Transverse colon (tissue), 4 donors: ENCODE measurements around the gene TNRC6A. TPM values are rescaled to one million over a fixed set of nuclear protein-coding genes. Genes with fewer than 3 reads are reported as not detected.
"Not testable (repeated sequence)": the region's sequence is repeated elsewhere in the genome, so short reads cannot be mapped to it uniquely, and the experiment has no call there.

ENCODE experiments used
- DNase-seq: peaks from one replicate; pipeline ENCODE4 v3.0.0-alpha.2; 2019
- H3K27ac ChIP-seq, 4 donors: fragments of 200-600 bp; sonication (generic); 2 replicates each; pipeline ENCODE4 v1.5.1; 2016 to 2018; ENCODE audit warnings: inconsistent platforms in 4 of 4
- H3K27me3 ChIP-seq: fragments of 200-600 bp; sonication (generic); 2 replicates; pipeline ENCODE4 v1.5.1; 2017; ENCODE audit warnings: inconsistent platforms
- H3K36me3 ChIP-seq, 4 donors: fragments of 200-600 bp; sonication (generic); 2 replicates each; pipeline ENCODE4 v1.5.1; 2017 to 2019; ENCODE audit warnings: inconsistent platforms in 4 of 4
- H3K4me1 ChIP-seq, 4 donors: fragments of 200-600 bp; sonication (generic); 2 replicates each; pipeline ENCODE4 v1.5.1; 2017 to 2020; ENCODE audit warnings: inconsistent platforms in 4 of 4
- H3K4me3 ChIP-seq, 4 donors: fragments of 200-600 bp; sonication (generic); 1 replicate in 1 of 4; 2 replicates in 3 of 4; pipeline versions ENCODE4 v1.5.1 to v1.6.1; 2017 to 2019; ENCODE audit warnings: inconsistent platforms in 4 of 4
- H3K9me3 ChIP-seq, 2 donors: fragments of 200-600 bp; sonication (generic); 2 replicates each; pipeline ENCODE4 v1.5.1; 2017 to 2019; ENCODE audit warnings: inconsistent platforms in 2 of 2
- CTCF ChIP-seq, 5 experiments: fragments of 200-600 bp in 3 of 5; fragments of 450-650 bp in 2 of 5; sonication (generic) in 3 of 5; IDR thresholded peaks; 1 replicate in 2 of 5; 2 replicates in 3 of 5; pipeline ENCODE4 v1.5.1; 2016 to 2017; ENCODE audit warnings: antibody characterized with exemption in 5 of 5, inconsistent platforms in 3 of 5, mild to moderate bottlenecking in 2 of 5, moderate library complexity in 1 of 5
- EP300 ChIP-seq: sonication (generic); formaldehyde crosslinking; IDR thresholded peaks from one replicate; pipeline ENCODE4 v1.6.1; 2017; ENCODE audit warnings: antibody characterized with exemption, low read depth
- POLR2A ChIP-seq: fragments of 450-650 bp; IDR thresholded peaks from one replicate; pipeline ENCODE4 v1.6.1; 2016; ENCODE audit warnings: antibody characterized with exemption, mild to moderate bottlenecking, moderate library complexity
- POLR2AphosphoS5 ChIP-seq, 3 donors: sonication (generic); formaldehyde crosslinking; IDR thresholded peaks; one replicate each; pipeline ENCODE4 v1.6.1; 2016; ENCODE audit warnings: antibody characterized with exemption in 3 of 3
- WGBS, 2 donors: methylation state at CpG; one replicate each; pipeline ENCODE4 v1.1.5; 2018; ENCODE audit warnings: low coverage in 1 of 2; 5-methylcytosine and 5-hydroxymethylcytosine counted together
- in situ Hi-C, 4 donors: fragments of 200-750 bp; cut with MboI; loops; one replicate each; pipeline versions ENCODE4 v1.15.0 to v1.15.1; 2017; ENCODE audit warnings: low sequenced_read_pairs in 3 of 4, low pct_ligation_motif_present in 1 of 4, low pct_unique_long_range_greater_than_20kb in 1 of 4
- intact Hi-C: fragments of 100-400 bp; cut with DNase I; formaldehyde crosslinking; loops from one replicate; pipeline ENCODE4 v1.15.1; 2023; ENCODE audit warnings: low total_unique reads
- total RNA-seq, 4 donors: library from RNA; depleted of rRNA; stranded (reverse); fragments of >200 nt; gene quantifications; one replicate each; pipeline ENCODE4 v1.1.0, GENCODE V29; 2016

Gene TNRC6A
- total RNA-seq, 4 donors from 2014 or later: 48.2 to 77.2 (median 54.8) TPM

DNA sequence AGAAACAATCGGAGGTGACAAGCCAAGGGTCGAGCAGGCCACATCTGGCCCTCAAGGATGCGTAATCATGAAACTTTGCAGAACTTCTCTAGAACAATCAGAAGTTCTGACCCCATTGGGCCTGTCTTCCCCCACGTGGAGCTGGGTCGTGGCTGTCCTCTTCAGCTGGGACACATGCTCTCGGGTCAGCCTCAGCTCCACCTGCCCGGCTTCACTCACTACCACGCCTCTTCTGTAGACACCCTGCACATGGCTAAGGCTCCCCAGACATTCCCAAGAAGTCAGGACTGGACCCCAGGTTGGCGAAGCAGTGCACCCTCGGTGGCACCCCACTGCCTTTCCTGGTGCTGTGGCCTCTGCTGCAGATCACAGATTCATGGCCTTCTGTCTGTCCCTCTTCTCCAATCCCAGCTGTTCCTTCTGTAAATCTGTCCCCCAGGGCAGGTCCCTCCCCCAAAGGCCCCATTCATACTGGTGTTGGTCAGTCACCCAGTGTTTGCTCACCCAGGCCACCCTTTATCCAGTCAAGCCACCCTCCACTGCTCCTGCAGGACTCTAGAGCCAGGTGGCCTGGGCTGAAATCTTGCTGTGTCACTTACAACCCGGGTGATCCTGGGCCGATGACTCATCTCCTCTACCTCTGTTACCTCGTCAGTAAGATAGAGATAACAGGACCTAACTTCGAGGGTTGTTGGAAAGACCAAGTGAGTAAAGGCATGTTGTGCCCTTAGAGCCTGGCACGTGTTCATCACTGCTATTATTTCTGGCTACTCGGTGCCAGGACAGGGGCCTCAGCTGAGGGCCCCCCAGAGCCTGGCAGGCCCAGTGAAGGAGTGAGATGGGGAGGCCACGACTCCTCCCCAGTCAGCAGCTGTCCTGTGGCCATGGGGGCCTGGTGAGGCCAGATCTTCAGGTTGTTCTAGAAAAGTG, 114.9 kb downstream of the TNRC6A start:
- 83 to 96% methylated on average over 5 to 17 of the region's 17 CpGs for WGBS, 2 donors
- intact Hi-C loops: no loop called here
- no peak for TF ChIP-seq EP300
- in situ Hi-C loops: no loop called here
- Histone ChIP-seq H3K9me3 (no peaks in the 10 kb centered on the region), H3K4me3 (no peak overlapping the region), H3K27me3 (no peaks in the 10 kb centered on the region), H3K36me3 (no peaks in the 10 kb centered on the region), H3K27ac (no peak overlapping the region), H3K4me1 (peaks cover 0 to 8% (median 3%) of the 10 kb centered on the region in 4 donors)
- peak; percentile 36 for DNase-seq

DNA sequence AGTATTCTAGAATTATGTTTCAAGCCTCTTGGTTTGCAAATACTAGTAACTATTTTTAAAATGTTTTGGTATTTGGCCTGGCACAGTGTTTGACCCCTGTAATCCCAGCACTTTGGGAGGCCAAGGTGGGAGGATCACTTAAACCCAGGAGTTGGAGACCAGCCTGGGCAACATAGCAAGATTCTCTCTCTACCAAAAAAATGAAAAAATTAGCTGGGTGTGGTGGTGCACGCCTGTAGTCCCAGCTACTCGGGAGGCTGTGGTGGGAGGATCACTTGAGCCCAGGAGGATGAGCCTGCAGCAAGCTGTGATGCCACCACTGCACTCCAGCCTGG, 115.5 kb downstream of the TNRC6A start:
- DNase-seq, H3K9me3 ChIP-seq, H3K36me3 ChIP-seq, in situ Hi-C loops, H3K27me3 ChIP-seq, H3K4me3 ChIP-seq, H3K4me1 ChIP-seq, intact Hi-C loops, H3K27ac ChIP-seq: not testable (repeated sequence)
- WGBS, 2 donors: 98% methylated on average over 2 of the region's 2 CpGs; no CpG with 5 or more reads in 1 of the 2 donors

GRCh38 chr16:24845726-24846547, 116.5 kb downstream of the TNRC6A start, which contains the start of gene SLC5A11:
SLC5A11 (plus strand) TSS chr16:24845963; CDS start chr16:24858644, 12,681 bp downstream.
- Histone ChIP-seq H3K4me3 (no peak within 1 kb of the TSS), H3K4me1 (peaks cover 0 to 5% (median 0%) of the 10 kb centered on the region in 4 donors), H3K36me3 (no peaks in the 10 kb centered on the region), H3K27me3 (no peaks in the 10 kb centered on the region), H3K9me3 (no peaks in the 10 kb centered on the region), H3K27ac (no peak within 1 kb of the TSS)
- in situ Hi-C loops (no loop called here), intact Hi-C loops (no loop called here)
- peak; percentile 25 for DNase-seq
- 67% methylated on average over 18 of the region's 21 CpGs; no CpG with 5 or more reads in 1 of the 2 donors for WGBS, 2 donors
- no peak for TF ChIP-seq EP300
- no peak for TF ChIP-seq POLR2A
- no peak for TF ChIP-seq POLR2AphosphoS5 (IDR thresholded peaks at IDR 0.05)
- no peak for TF ChIP-seq CTCF (IDR thresholded peaks at IDR 0.05)

- 20 to 57% methylated on average over 1 to 8 of the region's 8 CpGs for WGBS, 2 donors
- no peak for TF ChIP-seq POLR2AphosphoS5 (IDR thresholded peaks at IDR 0.05)
- no peak for TF ChIP-seq CTCF (IDR thresholded peaks at IDR 0.05)
- no peak for TF ChIP-seq POLR2A
- TF ChIP-seq EP300: no peak
- in situ Hi-C loops: no loop called here
- H3K4me3 ChIP-seq: no peak overlapping the region
- H3K9me3 ChIP-seq: no peaks in the 10 kb centered on the region
- no peak for DNase-seq
- H3K27ac ChIP-seq: no peak overlapping the region
- no peaks in the 10 kb centered on the region for H3K36me3 ChIP-seq
- intact Hi-C loops: no loop called here
- H3K4me1 ChIP-seq: peaks cover 0 to 5% (median 0%) of the 10 kb centered on the region in 4 donors
- no peaks in the 10 kb centered on the region for H3K27me3 ChIP-seq
Measured at GRCh38 chr16:24846548-24847357, 117.3 kb downstream of the TNRC6A start.
